ENCODE measurements around the gene CHRND. TPM values are rescaled to one million over a fixed set of nuclear protein-coding genes. Genes with fewer than 3 reads are reported as not detected.

CHRND gene
- total and polyA plus RNA-seq, 2 of the 8 experiments (the other 6 are each of a cell fraction or from before 2014, with no cell fraction given) = 0.24 TPM; not detected in 1

DNA sequence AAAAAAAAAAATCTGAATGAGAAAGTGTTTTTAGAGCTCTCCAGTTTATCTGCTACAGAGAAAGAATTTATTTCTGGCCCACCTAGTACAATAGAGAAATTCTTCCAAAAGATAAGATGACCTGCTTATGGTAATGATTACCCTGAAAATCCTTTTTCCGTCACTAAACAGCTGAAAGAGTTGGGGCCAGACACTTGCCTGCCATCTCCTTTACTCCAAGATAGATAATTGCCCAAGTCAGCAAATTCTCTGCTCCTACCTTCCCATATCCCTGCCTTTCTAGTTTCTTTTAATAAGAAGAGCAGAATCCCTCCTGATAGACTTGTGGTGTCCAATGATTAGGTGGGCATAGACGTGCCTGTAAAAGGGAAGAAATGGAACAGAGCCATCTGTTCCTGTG, 52.7 kb downstream of the CHRND start (continued):
- TF ChIP-seq CTBP2 (IDR thresholded peaks at IDR 0.05; ENCODE audit: borderline replicate concordance, insufficient read depth, insufficient read length, low read length) = no peak
- TF ChIP-seq NRF1 (IDR thresholded peaks at IDR 0.05; ENCODE audit: low read depth, low read length) = no peak
- TF ChIP-seq TBP (IDR thresholded peaks at IDR 0.05; ENCODE audit: low read depth, low read length) = no peak
